HepG2 (cell line): ENCODE measurements around the gene TOMM6.

Experiments
- CREB1 ChIP-seq, 2 experiments: fragments of 450-650 bp in 1 of 2; IDR thresholded peaks; 2 replicates each; pipeline ENCODE4 v1.6.1; 2016 to 2017; ENCODE audit warnings: control low read depth in 1 of 2, mild to moderate bottlenecking in 1 of 2, missing compliant biosample characterization in 1 of 2, missing genetic modification characterization in 1 of 2
- JUND ChIP-seq: sonication (generic); formaldehyde crosslinking; IDR thresholded peaks from 2 replicates; pipeline ENCODE4 v1.8.0; 2022; ENCODE audit warnings: mild to moderate bottlenecking, missing genetic modification reagents
- NFATC3 ChIP-seq: sonication (generic); formaldehyde crosslinking; IDR thresholded peaks from 2 replicates; pipeline ENCODE4 v1.5.1; 2020; ENCODE audit warnings: mild to moderate bottlenecking, missing genetic modification reagents
- SAFB2 ChIP-seq: sonication (generic); formaldehyde crosslinking; IDR thresholded peaks from 2 replicates; pipeline ENCODE4 v1.5.1; 2020; ENCODE audit warnings: missing genetic modification reagents, low read depth, mild to moderate bottlenecking, borderline replicate concordance
- ZNF530 ChIP-seq: sonication (generic); formaldehyde crosslinking; IDR thresholded peaks from 2 replicates; pipeline ENCODE4 v1.5.0; 2020; ENCODE audit warnings: low read depth, mild to moderate bottlenecking, missing genetic modification reagents
- TF ChIP-seq, protein P1 (sequence below): sonication (generic); formaldehyde crosslinking; IDR thresholded peaks from 2 replicates; pipeline ENCODE4 v1.5.0; 2020; ENCODE audit warnings: mild to moderate bottlenecking, missing genetic modification reagents, moderate library complexity
- TF ChIP-seq, protein P2 (sequence below): sonication (generic); formaldehyde crosslinking; IDR thresholded peaks from 2 replicates; pipeline ENCODE4 v1.4.0; 2020; ENCODE audit warnings: missing genetic modification reagents
- TF ChIP-seq, protein P3 (sequence below): sonication (generic); formaldehyde crosslinking; IDR thresholded peaks from 2 replicates; pipeline ENCODE4 v1.4.0; 2020; ENCODE audit warnings: mild to moderate bottlenecking, missing genetic modification reagents

DNA sequence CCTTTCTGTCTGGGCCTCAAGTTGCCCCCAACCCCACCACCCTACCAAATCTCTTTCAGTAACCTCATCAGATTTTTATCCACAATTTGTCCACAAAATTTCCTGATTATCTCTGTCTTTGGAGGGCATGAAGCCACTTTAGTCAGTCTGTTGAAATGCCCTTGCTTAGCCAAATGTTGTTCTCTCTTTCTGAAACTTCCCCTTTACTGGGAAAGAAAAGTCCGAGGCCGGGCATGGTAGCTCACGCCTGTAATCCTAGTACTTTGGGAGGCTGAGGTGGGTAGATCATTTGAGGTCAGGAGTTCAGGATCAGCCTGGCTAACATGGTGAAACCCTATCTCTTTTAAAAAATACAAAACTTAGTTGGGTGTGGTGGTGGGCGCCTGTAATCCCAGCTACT lies 33.8 kb downstream of the TOMM6 start:
- TF ChIP-seq JUND (CRISPR knock-in tag) (no peak), ZNF530 (CRISPR knock-in tag) (no peak), CREB1 (IDR thresholded peaks at IDR 0.05) (no peak), CREB1 (CRISPR knock-in tag; IDR thresholded peaks at IDR 0.05) (no peak), NFATC3 (no peak), SAFB2 (no peak)
- TF ChIP-seq, protein P1, sequence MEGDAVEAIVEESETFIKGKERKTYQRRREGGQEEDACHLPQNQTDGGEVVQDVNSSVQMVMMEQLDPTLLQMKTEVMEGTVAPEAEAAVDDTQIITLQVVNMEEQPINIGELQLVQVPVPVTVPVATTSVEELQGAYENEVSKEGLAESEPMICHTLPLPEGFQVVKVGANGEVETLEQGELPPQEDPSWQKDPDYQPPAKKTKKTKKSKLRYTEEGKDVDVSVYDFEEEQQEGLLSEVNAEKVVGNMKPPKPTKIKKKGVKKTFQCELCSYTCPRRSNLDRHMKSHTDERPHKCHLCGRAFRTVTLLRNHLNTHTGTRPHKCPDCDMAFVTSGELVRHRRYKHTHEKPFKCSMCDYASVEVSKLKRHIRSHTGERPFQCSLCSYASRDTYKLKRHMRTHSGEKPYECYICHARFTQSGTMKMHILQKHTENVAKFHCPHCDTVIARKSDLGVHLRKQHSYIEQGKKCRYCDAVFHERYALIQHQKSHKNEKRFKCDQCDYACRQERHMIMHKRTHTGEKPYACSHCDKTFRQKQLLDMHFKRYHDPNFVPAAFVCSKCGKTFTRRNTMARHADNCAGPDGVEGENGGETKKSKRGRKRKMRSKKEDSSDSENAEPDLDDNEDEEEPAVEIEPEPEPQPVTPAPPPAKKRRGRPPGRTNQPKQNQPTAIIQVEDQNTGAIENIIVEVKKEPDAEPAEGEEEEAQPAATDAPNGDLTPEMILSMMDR (CRISPR knock-in tag), result no peak
- TF ChIP-seq, protein P2, sequence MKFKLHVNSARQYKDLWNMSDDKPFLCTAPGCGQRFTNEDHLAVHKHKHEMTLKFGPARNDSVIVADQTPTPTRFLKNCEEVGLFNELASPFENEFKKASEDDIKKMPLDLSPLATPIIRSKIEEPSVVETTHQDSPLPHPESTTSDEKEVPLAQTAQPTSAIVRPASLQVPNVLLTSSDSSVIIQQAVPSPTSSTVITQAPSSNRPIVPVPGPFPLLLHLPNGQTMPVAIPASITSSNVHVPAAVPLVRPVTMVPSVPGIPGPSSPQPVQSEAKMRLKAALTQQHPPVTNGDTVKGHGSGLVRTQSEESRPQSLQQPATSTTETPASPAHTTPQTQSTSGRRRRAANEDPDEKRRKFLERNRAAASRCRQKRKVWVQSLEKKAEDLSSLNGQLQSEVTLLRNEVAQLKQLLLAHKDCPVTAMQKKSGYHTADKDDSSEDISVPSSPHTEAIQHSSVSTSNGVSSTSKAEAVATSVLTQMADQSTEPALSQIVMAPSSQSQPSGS (CRISPR knock-in tag), result no peak
- TF ChIP-seq, protein P3, sequence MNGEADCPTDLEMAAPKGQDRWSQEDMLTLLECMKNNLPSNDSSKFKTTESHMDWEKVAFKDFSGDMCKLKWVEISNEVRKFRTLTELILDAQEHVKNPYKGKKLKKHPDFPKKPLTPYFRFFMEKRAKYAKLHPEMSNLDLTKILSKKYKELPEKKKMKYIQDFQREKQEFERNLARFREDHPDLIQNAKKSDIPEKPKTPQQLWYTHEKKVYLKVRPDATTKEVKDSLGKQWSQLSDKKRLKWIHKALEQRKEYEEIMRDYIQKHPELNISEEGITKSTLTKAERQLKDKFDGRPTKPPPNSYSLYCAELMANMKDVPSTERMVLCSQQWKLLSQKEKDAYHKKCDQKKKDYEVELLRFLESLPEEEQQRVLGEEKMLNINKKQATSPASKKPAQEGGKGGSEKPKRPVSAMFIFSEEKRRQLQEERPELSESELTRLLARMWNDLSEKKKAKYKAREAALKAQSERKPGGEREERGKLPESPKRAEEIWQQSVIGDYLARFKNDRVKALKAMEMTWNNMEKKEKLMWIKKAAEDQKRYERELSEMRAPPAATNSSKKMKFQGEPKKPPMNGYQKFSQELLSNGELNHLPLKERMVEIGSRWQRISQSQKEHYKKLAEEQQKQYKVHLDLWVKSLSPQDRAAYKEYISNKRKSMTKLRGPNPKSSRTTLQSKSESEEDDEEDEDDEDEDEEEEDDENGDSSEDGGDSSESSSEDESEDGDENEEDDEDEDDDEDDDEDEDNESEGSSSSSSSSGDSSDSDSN (CRISPR knock-in tag), result no peak
